KG1 (cell line): ENCODE data around the gene EHD3.
"Not testable (repeated sequence)": the region's sequence is repeated elsewhere in the genome, so short reads cannot be mapped to it uniquely, and the experiment has no call there.

Experiments
- DNase-seq: peaks from one replicate; lab custom pipeline; 2025; lab: John Stamatoyannopoulos, UW

Gene EHD3

DNA sequence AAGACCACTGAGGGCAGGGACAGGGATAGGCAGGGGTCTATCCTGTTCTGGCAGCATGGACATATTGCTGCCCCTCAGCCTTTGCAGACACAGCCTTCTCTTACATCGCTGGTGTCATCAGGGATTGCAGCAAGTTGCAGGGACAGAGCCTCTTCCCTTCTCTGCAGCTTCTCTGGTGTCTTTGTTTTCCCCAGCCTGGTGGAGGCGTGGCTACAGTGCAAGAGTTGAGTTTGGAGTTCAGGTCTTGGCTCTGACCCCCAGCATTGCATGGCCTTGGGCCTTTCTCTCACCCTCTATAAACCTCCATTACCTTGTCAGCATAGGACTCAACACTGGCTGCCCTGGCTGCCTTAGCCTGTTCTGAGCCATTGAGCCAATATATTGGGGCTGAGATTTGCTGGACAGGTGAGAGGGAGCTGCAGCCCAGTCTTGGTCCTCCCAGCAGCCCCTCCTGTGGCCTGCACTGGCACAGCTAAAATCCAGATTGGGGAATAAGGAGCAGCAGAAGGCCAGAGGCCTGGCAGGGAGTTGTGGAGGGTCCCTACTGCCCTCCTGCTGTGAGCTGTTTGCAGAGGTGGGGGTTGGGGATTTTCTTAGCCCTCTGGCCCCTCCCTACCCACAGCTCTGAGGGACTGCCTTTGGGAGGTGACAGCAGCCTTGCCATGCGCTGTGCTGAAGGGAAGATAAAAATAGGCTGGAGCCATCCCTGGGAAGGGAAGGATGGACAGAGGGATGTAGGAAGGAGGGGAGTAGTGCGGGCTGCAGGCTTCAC, 22.8 kb downstream of the EHD3 start:
- no peak for DNase-seq

DNA sequence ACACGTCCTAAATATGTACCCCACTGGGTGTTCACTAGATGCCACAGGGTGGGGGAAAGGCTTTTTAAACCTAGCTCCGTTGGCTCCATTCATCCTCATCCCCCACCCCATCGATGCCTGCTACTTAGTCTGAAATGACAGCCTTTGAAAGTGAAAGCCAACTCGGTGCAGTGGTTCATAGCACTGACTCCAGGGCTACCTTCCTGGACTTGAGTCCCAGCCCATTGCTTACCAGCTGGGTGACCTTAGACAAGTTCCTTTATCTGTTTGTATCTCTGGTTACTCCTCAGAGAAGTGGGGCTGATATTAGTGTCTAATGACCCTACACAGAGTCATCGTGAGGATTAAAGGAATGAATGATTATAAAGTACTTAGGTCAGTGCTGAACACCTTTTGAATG, 24.4 kb downstream of the EHD3 start:
- no peak for DNase-seq

DNA sequence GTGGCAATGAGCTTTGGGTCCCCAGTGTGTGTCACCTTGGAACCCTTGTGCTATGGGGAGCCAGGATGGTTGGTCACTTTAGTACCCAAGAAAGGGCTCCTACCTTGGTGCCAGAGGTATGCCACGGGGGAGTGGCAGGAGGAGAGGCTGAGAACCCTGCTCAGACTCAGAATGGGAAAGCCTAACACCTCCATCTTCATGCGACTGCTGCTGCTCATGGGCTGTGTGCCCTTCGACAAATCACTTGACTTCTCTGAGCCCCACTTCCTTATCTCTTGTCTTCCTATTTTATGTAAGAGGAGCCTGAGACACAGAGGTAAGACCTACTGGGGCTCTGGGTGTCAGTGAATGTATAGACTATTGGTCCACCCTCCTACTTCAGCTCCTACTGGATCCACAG, 25.1 kb downstream of the EHD3 start:
- no peak for DNase-seq

DNA sequence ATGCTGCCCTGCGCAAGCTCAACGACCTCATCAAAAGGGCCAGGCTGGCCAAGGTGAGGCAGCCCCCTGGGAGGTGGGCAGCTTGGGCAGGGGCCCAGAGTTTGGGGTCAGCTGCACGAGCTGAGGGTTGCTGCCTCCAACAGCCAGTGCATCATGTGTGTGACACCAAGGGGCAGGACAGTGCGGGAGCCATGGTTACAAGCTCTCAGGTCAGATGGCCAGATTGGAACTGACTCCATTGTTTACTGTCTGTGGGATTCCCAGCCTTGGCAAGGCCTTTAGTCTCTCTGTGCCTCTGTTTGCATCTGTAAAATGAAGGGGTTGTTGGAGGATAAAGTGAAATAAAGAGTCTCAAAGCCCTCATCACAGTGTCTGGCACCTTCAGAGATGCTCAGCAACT, 26.9 kb downstream of the EHD3 start:
- DNase-seq: no peak

DNA sequence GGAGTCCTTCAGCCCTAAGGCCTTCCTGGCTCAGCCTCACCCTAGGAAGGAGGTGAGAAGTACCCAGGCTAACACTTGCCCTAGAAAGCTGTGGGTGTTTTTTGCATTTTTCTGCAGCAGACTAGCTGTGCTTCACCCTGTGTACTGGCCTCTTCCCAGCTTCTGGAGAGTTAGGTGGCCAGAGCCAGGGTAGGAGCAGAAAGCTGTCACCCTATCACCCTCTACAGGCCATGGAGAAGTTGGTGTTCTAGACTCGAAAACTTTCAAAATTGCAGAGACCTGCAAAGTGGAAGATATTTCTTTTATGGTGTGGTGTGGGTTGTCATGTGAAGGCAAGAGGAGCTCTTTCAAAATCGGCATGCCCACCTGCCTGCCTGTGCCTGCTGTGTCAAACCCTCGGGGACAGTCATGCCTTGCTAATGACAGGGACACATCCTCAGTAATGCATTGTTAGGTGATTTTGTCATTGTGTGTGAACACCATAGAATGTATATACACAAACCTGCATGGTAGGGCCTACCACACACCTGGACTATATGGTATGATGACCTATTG, 29.8 kb downstream of the EHD3 start:
- DNase-seq: no peak

DNA sequence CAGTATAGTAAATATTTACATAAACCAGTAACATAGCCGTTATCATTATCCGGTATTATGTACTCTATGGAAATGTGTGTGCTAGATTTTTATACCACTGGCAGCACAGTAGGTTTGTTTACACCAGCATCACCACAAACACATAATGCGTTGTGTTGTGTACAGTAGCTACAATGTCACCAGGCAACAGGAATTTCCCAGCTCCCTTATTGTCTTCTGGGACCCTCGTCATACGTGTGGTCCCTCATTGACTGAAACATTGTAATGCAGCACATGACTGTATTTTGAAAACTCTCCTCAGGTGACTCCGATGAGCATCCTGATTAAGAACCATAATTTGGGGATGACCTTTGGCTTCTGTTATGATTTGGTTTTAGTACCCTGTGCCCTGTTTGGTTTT, 31.3 kb downstream of the EHD3 start:
- DNase-seq: no peak

DNA sequence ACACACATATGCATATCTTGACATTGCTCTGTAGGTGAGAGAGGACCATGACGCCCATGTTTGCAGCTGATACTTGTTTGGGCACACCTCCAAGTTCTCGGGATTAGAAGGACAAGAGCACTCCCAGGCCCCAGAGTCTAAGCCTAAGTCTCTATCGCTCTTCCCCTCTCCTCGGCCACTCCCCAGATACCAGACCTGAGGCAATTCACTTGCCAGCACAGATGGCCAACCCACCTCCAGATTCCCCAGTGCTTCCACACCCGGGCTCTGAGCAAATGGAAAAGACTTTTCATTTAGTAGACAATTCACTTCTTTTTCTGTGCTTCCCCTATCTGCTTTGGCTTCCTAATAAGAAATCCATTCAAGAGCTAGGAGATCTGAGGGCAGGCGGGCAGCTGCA, 32.9 kb downstream of the EHD3 start:
- DNase-seq: no peak

DNA sequence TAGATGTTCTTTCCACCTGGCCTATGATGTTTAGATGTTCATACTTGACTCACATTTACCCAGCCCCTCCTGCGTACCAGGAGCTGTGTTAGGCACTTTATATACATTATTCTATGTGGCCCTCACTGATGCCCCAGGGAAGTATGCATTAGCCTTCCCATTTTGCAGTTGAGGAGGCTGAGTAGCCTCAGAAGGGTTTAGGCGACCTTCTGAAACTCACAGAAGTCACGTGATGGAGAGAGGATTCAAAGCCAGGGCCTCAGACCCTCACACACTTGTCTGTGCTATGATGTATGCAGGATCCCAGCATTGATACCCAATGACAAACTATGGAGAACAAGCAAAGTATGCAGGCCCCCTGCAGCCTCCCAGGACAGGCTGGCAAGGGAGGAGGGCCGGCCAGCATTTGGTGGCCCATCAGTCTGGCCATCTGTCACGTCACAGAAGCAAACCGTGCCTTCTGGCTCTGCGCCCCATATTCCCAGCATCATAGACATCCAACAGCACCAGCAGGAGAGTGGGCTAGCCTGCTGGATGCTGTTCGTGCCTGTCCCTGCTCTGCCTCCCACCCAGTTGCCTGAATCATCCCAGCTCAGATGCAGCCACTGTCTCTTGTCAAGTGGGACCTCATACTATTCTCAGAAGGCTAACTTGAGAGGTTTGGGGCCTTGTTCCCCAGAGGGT, 33.6 kb downstream of the EHD3 start:
- DNase-seq: no peak

DNA sequence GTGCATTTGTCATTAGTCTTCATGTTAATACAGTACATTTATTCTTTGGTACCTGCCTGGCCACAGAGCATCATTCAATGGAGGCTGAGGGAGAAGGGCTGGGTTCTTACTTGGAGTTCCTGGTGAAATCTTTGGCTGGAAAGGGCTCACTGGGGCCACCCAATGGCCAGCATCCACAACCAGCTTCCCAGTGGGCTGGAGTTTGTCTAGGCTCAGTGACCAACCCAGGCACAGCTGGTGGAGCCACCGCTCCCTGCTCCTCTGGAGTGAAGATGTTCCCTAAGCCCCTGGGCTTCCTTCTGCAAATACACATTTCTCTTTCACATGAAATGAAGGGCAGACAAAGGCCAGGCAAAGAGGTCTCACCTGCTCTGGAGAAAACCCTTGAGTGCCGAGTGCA, 34.4 kb downstream of the EHD3 start:
- DNase-seq: no peak

DNA sequence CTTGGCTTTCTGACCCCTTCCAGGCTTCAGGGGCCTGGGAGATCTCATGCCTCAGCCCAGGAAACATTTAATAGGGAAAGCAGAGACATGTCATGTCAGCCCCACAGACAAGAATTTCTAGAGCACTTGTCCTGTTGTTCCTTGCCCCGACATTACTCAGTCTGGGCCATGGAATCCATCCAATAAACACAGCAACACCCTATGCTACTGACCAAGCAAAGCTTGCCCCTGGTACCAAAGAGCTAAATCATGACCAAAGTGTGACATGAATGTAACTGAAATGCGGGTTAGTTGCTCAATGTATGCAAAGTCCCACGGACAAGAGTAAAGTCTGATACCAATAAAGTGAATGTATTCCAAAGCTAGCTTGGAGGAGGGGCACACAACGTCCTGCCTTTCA, 35.1 kb downstream of the EHD3 start:
- DNase-seq: no peak

DNA sequence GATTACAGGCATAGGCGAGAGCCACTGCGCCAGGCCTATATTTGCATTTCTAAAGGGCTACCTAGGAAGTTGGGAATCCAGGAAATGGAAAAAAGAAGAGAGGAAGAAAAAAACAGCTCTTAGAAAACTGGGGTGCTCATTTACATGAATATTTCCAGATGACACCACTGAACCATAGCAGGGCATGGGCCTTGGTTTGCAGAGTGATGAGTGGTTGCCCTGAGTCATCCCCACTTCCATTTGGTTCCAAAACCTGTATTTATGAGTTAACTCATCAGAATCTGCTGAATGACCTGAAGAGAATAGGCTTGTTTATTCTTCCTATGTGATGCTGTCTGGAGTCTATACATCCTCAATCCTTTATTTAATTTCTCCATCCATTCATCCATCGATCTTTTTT, 36.2 kb downstream of the EHD3 start:
- no peak for DNase-seq

DNA sequence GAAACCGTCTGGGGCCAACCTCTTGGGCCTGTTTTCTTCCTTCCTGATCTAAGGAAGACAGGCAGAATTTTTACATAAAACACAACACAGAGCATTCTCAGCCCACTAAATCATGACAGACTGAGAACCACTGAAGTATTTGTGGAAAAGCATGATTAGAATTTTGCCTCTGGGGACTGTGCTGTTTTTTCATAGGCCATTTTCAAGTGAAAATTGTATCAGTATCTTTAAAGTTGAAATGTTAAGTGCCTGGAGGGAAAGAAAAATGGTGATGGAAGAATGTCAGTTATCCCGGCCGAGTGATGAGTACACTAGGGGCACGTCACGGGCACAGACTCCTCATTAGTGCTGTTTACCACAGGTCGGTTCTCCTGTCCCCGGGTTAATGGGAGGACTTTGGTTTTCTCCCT, 36.9 kb downstream of the EHD3 start:
- no peak for DNase-seq

DNA sequence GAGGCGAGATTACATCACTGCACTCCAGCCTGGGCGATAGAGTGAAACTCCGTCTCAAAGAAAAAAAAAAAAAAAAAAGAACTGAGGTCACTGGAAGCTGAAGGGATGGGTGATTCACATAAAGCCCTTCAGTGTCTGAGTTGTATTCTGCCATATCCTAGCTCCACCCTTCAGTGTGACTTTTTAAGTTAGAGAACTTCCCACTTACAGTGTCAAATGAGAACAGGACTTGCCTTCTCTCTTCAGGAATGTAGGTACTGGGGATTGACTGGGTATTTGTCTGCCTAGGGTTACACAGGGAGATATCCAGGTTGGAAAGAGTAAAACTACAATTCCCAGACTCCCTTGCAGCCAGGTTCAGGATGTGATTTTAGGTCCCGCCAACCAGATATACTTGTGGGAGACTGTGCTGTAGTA, 37.9 kb downstream of the EHD3 start:
- DNase-seq: no peak

DNA sequence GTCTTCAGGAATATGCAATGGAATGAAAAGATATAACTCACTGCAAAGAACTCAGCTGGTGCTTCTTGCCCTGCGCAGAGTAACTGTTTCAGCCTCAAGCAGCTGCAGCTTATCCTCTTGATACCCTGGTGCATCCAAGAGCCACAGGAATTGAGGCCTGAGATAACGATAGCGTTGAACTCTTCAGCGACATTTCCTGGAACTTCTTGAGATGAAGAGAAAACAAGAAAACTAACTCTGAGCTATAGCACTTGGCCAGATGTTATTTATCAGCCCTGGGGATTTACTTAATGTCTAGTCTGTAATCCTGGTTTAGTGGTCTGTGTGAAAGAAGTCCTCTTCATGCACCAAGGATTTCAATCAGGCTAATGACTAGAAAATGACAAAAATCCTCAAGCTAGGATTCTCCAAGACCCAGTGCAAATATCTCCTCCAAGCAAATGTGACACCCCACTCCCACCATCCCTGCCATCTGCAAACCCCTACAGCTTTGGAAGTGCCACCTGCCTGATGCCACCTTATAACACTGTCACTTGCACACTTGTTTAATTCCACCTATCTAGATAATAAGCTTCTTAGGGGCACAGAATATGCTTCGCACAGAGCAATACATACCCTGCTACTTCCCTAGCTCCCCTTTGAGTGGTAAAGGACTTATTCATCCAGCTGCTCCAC, 40.6 kb downstream of the EHD3 start:
- no peak for DNase-seq

DNA sequence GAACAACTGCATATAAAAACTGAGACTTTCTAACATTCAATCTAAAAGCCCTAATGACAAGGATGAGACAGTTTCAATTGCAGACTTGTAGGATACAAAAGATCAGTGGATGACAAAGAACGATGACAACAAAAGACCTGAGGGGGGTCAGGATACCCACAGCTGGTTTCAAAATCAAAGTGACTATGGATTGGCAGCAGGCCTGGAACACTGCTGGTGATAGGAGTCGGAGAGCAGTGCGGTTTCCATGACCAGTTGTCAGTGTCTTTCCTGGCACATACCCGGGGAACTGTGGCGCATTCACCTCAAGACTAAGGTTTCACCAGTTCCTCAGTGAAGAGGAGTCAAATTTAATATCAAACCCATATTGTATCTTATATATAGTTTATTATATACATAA, 42.0 kb downstream of the EHD3 start:
- DNase-seq: no peak

DNA sequence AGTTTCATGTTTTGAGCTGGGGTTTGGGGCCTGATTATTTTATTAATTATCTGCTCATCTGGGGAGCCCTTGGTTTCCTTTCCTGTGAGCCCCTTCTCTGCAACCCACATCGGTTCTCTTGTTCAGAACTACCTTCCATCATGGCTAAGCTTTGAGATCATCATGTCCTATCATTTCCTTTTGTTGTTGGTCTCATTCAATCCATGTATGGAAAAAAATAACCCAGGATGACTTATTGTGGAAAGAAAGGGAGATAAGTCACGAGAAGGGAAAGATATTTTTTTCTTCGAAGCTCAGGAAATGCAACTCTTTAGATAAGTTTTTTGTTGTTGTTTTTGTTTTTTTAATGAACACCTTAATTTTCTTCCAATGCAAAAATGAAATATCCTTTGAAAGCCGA, 43.7 kb downstream of the EHD3 start:
- no peak for DNase-seq

DNA sequence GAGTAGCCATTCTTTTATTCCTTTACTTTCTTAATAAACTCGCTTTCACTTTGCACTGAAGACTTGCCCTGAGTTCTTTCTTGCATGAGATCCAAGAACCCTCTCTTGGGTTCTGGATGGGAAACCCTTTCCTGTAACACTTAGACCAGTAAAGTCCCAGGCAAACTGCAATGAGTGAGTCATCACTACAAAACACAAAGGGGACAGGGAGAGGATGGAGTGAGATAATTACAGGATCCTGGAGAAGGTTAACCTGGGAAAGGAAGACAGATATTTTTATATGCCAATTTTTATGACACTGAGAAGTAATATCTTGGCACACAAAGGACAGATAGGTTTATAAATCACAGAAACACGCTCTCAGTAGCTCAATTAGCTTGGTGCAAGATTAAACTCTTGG, 48.7 kb downstream of the EHD3 start:
- no peak for DNase-seq

DNA sequence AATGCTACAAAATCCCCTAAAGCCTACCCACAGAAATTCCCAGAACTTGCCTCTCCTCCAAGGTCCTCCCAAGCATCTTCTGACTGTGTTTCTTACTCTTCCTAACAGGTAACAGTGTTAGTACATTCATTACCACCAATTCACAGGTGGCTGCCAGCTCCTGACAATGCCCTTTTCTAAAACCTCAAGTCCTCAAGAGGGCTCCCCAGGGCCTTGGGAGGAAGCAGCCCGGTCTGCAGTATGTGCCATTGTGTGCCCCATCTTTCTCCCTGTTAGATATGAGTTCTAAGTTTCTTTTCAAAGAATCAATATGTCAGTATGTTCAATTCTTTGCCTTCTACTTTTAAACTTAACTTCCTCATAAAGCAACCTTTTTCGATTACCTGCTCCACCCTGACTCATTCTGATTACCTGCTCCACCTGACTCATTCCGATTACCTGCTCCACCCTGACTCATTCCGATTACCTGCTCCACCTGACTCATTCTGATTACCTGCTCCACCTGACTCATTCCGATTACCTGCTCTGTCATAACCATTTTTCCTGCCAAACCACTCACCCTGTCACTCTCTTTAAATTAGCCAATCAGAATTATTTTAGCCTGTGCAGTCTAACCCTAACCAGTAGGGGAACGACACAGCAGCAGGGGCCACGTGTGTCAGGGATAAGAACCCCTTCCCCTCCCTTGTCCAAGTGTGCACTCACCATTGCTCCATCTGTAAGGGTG, 49.4 kb downstream of the EHD3 start:
- not testable (repeated sequence) for DNase-seq

DNA sequence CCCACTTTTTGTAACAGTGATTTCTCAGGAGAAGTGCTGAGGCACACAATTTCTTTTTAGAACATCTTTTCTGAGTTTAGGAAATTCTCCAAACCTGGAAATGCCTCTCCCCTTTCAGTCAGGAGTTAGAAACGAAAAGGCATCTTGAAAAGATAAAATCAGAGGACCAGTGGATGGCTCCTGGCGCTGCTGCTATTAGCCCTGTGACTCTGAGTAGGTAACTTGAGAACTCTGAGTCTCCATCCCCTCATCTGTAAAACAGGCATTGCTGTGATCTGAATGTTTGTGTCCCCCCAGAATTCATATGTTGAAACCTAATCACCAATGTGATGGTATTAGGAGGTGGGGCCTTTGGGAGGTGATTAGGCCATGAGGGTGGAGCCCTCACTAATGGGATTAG, 50.2 kb downstream of the EHD3 start:
- DNase-seq: no peak

DNA sequence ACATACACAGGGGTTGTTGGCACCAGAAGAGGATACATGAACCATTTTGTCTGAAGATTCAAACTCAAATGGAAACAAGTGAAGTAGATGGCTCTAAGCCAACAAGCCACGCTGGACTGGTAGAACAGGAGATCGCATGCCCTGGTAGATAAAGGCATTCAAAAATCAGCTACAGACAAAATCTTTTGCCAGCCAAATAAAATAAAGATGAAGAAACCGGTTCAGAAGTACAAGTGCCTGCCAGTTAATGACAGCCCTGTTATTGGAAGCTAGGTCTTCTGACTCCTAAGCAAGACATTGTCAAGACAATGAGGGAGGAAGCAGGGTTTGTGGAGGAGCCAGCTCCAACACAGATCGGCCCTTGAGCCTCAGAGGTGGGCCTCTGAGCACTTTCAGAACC, 52.3 kb downstream of the EHD3 start:
- DNase-seq: no peak

DNA sequence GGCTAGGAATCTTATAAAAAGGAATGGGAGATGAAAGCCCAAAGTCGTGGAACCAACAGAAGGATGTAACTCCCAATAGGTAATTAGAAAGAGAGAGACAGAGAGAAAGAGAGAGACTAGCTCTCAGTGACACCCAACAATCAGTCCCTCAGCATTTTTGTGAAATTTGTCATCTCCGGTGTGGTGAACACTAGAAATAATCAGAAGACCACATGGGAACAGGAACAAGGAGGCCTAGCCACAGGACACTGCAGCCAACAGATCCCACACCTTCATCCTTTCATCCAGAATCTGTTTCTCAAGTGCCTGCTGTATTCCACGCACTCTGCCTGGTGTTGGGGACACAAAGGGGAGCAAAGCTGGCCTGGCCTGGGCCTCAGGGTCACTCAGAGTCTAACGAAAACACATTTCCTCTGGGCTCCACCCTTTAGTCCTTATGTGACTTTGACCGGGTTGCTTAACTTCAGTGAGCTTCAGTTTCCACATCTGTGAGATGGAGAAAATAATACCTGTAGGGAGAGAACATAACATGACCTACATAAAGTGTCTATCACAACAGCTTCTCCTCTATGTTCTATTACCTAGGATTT, 53.1 kb downstream of the EHD3 start:
- DNase-seq: no peak

DNA sequence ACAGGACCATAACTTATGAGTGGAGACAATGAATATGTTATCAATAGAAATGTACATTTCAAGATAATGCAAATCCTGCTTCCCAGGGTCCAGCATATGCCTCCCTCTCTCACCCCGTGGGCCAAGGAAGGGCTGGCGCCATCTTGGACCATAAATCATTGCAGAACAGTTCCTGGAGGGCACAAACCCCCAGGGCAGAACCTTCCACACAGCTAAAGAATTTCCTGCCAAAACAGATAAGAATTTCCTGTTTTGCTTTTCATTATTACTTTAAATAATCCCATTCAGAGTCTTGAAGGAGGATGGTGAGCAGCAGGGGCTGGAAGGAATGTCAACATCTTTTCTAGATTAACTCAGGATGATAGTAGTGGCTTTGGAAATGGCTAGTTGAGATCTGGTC, 53.7 kb downstream of the EHD3 start:
- DNase-seq: no peak
